HG02623 (cell line): ENCODE data around the gene SLC35A1.
"Not testable (repeated sequence)": the region's sequence is repeated elsewhere in the genome, so short reads cannot be mapped to it uniquely, and the experiment has no call there.

Source experiments
- ATAC-seq: cut with Tn5 transposase; IDR thresholded peaks from one replicate; pipeline ENCODE4 v1.9.1; 2021; ENCODE audit warnings: moderate library complexity; ENCODE audit not compliant: unreplicated experiment

The SLC35A1 gene

GRCh38 chr6:87472525-87473418 is at the start of gene SLC35A1:
Gene SLC35A1 (plus strand): TSS chr6:87472974. CDS start chr6:87473004, 30 bp downstream.
- peak; percentile 95 for ATAC-seq

GRCh38 chr6:87426789-87427188 is 46.0 kb upstream of the SLC35A1 start:
- ATAC-seq, result no peak

GRCh38 chr6:87430499-87430898 is 42.3 kb upstream of the SLC35A1 start:
- ATAC-seq, result no peak

- ATAC-seq, result no peak
These were observed 41.5 kb upstream of the SLC35A1 start for GRCh38 chr6:87431263-87431662.

- no peak for ATAC-seq
These were observed 36.3 kb upstream of the SLC35A1 start for GRCh38 chr6:87436435-87436834.

- no peak for ATAC-seq
These were observed 31.1 kb upstream of the SLC35A1 start for GRCh38 chr6:87441711-87442110.

- no peak for ATAC-seq
These were observed 28.4 kb upstream of the SLC35A1 start for GRCh38 chr6:87444362-87444761.

GRCh38 chr6:87465051-87465450 is 7.7 kb upstream of the SLC35A1 start:
- ATAC-seq, result no peak

- ATAC-seq, result peak; percentile 49
These were observed 687 bp downstream of the SLC35A1 start for GRCh38 chr6:87473419-87473903.

GRCh38 chr6:87481931-87482330 is 9.2 kb downstream of the SLC35A1 start:
- no peak for ATAC-seq

- ATAC-seq, result no peak
These were observed 9.6 kb downstream of the SLC35A1 start for GRCh38 chr6:87482366-87482765.

- ATAC-seq, result no peak
These were observed 11.2 kb downstream of the SLC35A1 start for GRCh38 chr6:87483929-87484328.

GRCh38 chr6:87484491-87484890 is 11.7 kb downstream of the SLC35A1 start:
- no peak for ATAC-seq

- ATAC-seq, result no peak
These were observed 14.8 kb downstream of the SLC35A1 start for GRCh38 chr6:87487555-87487954.

- not testable (repeated sequence) for ATAC-seq
These were observed 16.6 kb downstream of the SLC35A1 start for GRCh38 chr6:87489326-87489725.

- peak; percentile 69 for ATAC-seq
These were observed 22.1 kb downstream of the SLC35A1 start for GRCh38 chr6:87494761-87495422.

- no peak for ATAC-seq
These were observed 25.3 kb downstream of the SLC35A1 start for GRCh38 chr6:87498048-87498447.

- no peak for ATAC-seq
These were observed 29.2 kb downstream of the SLC35A1 start for GRCh38 chr6:87501809-87502572.

GRCh38 chr6:87504441-87504840 is 31.7 kb downstream of the SLC35A1 start:
- no peak for ATAC-seq

- ATAC-seq, result no peak
These were observed 42.1 kb downstream of the SLC35A1 start for GRCh38 chr6:87514831-87515230.

- ATAC-seq, result no peak
These were observed 45.7 kb downstream of the SLC35A1 start for GRCh38 chr6:87518453-87518852.
